Measurements from ENCODE around the gene AMBRA1. TPM values are rescaled to one million over a fixed set of nuclear protein-coding genes. Genes with fewer than 3 reads are reported as not detected.

AMBRA1 gene
- total RNA-seq, 6 donors from 2014 or later: 22.9 to 55.7 (median 33.2) TPM

DNA sequence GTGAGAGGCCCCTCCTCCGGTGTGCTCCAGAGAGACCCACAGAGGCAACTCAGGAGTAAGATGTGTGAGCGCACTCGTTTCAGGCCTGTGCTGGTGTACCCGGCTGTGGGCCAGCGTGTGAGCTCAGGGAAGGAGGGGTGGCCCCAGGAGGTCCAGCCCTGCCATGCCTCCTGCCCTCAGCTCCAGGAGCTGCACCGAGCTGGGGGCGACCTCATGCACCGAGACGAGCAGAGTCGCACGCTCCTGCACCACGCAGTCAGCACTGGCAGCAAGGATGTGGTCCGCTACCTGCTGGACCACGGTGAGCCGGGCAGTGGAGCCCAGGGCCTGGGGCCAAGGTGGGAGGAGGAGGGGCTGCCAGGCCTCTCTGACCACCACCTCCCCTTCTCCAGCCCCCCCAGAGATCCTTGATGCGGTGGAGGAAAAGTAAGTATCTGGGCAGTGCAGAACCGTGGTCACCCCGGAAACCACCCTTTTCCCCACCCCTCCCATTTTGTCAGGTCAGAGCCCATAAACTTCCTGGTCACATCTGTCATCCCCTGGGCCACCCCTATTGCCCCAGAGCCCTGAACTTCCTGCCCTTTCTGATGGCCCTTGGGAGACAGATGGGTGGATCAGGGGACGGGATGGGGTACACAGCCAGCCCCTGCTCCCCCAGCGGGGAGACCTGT, 214.9 kb downstream of the AMBRA1 start:
- no peak for ATAC-seq (ENCODE audit: low FRiP score in 2 of 2)
- peaks cover 18 to 40% (median 27%) of the 10 kb centered on the region in 4 donors for H3K4me1 ChIP-seq

DNA sequence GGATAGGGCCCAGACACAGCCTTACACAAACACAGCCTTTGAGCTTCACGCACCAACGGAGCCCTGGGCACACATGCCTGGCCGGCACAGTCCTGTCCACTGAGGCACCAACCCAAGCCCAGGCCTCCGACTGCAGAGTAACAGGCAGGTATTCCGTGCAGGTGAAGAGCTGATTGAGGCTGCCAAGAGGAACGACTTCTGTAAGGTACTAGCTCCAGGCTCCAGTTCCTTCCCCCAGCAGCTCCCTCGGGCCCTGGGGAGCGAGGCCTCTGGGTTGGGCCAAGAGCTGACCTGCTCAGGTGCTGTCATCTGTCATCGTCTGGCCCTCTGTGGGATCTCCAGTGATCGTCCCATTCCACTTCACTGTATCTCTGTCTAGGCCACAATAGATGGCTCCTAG, 215.5 kb downstream of the AMBRA1 start:
- Histone ChIP-seq H3K4me3 (no peak overlapping the region), H3K36me3 (peaks cover 6 to 53% (median 42%) of the 10 kb centered on the region in 4 donors), H3K27me3 (peaks cover 0 to 10% (median 2%) of the 10 kb centered on the region in 4 donors), H3K4me1 (peaks cover 18 to 40% (median 27%) of the 10 kb centered on the region in 4 donors), H3K27ac (no peak overlapping the region), H3K9me3 (no peaks in the 10 kb centered on the region)
- DNase-seq: no peak
- TF ChIP-seq POLR2A (IDR thresholded peaks at IDR 0.05) (no peak), POLR2AphosphoS5 (IDR thresholded peaks at IDR 0.05) (no peak), EP300 (IDR thresholded peaks at IDR 0.05) (no peak)
- TF ChIP-seq, protein P1, sequence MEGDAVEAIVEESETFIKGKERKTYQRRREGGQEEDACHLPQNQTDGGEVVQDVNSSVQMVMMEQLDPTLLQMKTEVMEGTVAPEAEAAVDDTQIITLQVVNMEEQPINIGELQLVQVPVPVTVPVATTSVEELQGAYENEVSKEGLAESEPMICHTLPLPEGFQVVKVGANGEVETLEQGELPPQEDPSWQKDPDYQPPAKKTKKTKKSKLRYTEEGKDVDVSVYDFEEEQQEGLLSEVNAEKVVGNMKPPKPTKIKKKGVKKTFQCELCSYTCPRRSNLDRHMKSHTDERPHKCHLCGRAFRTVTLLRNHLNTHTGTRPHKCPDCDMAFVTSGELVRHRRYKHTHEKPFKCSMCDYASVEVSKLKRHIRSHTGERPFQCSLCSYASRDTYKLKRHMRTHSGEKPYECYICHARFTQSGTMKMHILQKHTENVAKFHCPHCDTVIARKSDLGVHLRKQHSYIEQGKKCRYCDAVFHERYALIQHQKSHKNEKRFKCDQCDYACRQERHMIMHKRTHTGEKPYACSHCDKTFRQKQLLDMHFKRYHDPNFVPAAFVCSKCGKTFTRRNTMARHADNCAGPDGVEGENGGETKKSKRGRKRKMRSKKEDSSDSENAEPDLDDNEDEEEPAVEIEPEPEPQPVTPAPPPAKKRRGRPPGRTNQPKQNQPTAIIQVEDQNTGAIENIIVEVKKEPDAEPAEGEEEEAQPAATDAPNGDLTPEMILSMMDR (IDR thresholded peaks at IDR 0.05): no peak
- WGBS, 2 donors: 87 to 94% methylated on average over 9 to 10 of the region's 10 CpGs
- ATAC-seq (ENCODE audit: low FRiP score in 2 of 2): no peak

More for the DNA sequence above, 214.9 kb downstream of the AMBRA1 start:
- TF ChIP-seq, protein P1 (IDR thresholded peaks at IDR 0.05): no peak
- no peak for TF ChIP-seq EP300 (IDR thresholded peaks at IDR 0.05)
- no peak for TF ChIP-seq POLR2A (IDR thresholded peaks at IDR 0.05)
- DNase-seq: peak in 1 of 2 donors; percentile 76
- H3K9me3 ChIP-seq: no peaks in the 10 kb centered on the region
- H3K27ac ChIP-seq: peak overlapping the region; percentile 71 to 88 (median 77)
- 57 to 81% methylated on average over 8 to 19 of the region's 20 CpGs for WGBS, 2 donors
- peaks cover 6 to 46% (median 37%) of the 10 kb centered on the region in 4 donors for H3K36me3 ChIP-seq
- H3K27me3 ChIP-seq: peaks cover 0 to 10% (median 2%) of the 10 kb centered on the region in 4 donors
- no peak overlapping the region for H3K4me3 ChIP-seq

DNA sequence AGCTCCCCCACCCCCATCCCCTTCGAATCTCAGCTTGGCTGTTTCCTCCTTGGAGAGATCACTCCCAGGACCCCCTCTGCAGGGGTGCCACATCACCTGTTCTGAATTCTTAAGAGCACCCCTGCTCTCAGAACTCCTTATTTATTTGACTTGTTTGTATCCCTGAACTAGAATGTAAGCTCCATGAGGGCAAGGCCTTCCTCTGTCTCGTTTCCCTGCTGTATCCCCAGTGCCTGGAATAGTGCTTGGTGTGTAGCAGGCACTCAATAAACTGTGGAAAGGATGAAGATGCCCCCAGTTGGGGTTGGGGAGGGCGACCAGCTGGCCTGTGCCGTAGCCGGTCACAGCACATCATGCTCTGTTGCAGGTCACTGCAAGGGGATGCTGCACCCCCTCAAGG, 216.0 kb downstream of the AMBRA1 start:
- TF ChIP-seq, protein P1 (IDR thresholded peaks at IDR 0.05): no peak
- TF ChIP-seq POLR2A (IDR thresholded peaks at IDR 0.05) (no peak), POLR2AphosphoS5 (IDR thresholded peaks at IDR 0.05) (no peak), EP300 (IDR thresholded peaks at IDR 0.05) (no peak)
- H3K4me3 ChIP-seq: no peak overlapping the region
- H3K27ac ChIP-seq: no peak overlapping the region
- ATAC-seq (ENCODE audit: low FRiP score in 2 of 2): no peak
- peaks cover 0 to 10% (median 2%) of the 10 kb centered on the region in 4 donors for H3K27me3 ChIP-seq
- DNase-seq: no peak
- H3K9me3 ChIP-seq: no peaks in the 10 kb centered on the region
- H3K4me1 ChIP-seq: peaks cover 18 to 36% (median 27%) of the 10 kb centered on the region in 4 donors
- WGBS, 2 donors: 94 to 97% methylated on average over 5 of the region's 5 CpGs
- H3K36me3 ChIP-seq: peaks cover 6 to 56% (median 44%) of the 10 kb centered on the region in 4 donors

DNA sequence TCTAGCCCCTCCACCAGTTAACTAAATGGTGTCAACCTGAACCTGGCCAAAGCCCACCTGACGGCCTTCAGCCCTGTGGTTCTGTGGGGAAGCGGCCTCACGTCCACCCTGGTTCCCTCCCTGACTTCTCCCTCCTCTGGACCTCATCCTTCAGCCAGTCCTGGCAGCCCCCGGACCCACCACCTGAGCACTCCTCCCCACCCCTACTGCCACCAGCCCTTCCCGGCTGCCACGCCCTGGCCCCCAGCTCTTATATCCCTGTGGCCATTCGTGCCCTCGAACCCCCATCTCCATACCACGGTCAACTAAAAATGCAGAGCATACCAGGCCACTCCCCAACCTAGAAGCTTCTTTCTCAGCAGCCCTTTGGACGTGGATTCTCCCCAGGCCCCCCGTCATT, 216.5 kb downstream of the AMBRA1 start:
- H3K4me3 ChIP-seq: no peak overlapping the region
- no peak overlapping the region for H3K27ac ChIP-seq
- WGBS, 2 donors: 96 to 97% methylated on average over 10 to 11 of the region's 11 CpGs
- DNase-seq (peak in 1 of 2 donors; percentile 38), ATAC-seq (ENCODE audit: low FRiP score in 2 of 2) (no peak)
- peaks cover 0 to 8% (median 1%) of the 10 kb centered on the region in 4 donors for H3K27me3 ChIP-seq
- peaks cover 6 to 62% (median 50%) of the 10 kb centered on the region in 4 donors for H3K36me3 ChIP-seq
- TF ChIP-seq, protein P1 (IDR thresholded peaks at IDR 0.05): no peak
- TF ChIP-seq POLR2AphosphoS5 (IDR thresholded peaks at IDR 0.05) (no peak), EP300 (IDR thresholded peaks at IDR 0.05) (no peak), POLR2A (IDR thresholded peaks at IDR 0.05) (no peak)
- no peaks in the 10 kb centered on the region for H3K9me3 ChIP-seq
- H3K4me1 ChIP-seq: peaks cover 15 to 30% (median 23%) of the 10 kb centered on the region in 4 donors

Measured in upper lobe of left lung (tissue), 6 donors.